ENCODE measurements around the gene SLC43A1.

The SLC43A1 gene

DNA sequence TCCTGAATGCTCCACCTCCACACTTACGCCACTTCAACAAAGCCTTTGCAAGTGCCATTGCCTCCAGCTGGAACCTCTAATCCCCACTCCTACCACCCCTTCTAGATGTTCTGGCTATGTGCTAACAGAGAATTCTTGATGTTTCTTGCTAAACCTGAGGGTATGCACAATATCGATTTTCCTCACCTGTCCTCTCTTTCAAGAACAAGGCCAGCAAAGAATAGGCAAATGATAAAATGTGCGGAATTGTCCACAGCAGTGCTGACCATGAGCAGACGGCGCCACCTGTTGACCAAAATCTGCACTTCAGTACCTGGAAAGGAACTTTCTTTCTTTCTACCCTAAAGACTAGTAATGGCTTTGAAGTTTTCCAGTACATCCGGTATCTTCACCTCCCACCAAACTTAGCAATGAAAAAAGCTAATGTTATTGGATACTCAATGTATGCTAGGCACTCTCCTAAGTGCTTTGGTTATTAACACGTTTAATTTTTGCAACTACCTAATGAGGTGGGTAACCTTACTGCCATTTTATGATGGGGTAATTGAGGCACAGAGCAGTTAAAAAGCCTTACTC lies 11.6 kb upstream of the SLC43A1 start:
- DNase-seq: no peak

DNA sequence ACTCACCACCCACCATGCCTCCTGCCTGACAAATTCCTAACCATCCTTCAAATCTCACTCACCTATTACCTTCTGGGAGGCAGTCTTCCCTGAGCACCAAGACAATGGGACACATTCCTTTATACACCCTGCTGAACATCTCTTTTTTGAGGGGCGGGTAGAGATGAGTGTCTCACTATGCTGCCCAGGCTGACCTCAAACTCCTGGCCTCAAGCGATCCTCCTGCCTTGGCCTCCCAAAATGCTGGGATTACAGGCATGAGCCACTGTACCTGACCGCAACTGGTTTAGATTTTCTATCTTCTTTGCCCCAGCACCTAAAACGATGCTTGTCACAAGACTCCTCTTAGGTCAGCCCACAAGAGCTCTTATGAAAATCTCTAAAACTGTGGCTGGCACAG lies 7.9 kb upstream of the SLC43A1 start:
- DNase-seq: no peak

DNA sequence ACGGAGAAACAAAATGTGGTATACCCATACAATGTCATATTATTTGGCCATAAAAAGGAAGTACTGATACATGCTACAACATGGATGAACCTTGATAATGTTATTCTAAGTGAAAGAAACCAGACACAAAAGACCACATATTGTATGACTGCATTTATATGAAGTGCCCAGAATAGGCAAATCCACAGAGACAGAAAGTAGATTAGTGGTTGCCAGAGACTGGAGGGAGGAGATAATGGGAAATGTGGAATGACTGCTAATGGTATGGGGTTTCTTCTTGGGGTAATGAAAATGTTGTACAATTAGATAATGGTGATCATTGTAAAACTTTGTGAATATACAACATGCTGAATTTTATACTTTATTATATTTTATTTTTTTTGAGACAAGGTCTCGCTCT lies 5.6 kb upstream of the SLC43A1 start:
- no peak for DNase-seq

DNA sequence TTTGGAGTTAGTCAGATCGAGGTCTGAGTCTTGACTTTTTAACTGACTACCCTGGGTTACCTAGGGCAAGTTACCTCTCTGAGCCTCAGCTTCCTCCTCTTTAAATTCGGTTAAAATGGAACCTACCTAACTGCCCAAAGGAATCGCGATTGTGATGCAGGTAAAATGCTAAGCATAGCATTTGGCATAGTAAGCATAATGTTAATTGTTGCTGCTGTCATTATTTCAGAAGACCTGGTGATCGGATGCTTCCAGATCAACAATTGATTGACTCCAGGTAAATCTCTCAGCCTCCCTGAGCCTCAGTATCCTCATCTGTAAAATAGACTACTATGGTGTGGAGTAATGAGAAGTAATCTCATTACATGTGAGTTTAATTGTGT lies 550 bp upstream of the SLC43A1 start:
- DNase-seq: no peak

DNA sequence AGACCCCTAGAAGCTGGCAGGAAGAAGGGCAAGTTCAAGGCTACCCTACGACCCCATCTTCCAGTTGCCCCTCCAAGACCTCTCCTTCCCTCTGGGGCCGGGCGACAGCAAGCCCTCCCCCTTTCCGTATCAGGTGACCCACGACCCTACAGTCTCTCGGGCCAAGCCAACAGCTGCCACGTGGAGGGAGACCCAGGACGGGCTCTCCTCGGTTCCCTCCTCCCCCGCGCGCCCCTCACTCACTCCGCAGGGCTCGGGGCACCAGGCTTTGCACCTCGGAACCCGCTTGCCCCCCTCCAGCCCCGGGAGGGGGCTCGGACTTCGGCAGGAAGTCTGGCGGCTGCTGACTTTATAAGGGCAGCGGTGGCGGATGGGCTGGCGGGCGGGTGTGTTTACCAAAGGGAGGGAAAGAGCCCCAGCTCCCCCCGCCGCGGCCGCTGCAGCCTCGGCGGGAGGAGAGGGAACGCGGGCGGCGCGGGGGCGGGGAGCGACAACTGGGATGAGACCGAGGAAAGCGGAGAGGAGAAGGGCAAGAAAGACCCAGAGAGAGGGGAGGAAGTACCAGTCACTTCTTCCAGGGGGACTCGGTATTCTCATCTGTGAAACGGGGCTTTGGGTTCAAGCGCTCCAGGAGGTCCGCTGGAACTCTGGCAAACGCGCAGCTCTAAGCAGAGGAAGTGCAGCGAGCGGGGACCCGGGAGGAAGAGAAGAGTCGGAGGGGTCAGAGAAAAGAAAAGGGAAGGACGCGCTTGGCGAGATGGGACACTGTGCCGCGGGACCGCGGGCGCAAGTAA lies 767 bp downstream of the SLC43A1 start:
- peak; percentile 46 for DNase-seq

DNA sequence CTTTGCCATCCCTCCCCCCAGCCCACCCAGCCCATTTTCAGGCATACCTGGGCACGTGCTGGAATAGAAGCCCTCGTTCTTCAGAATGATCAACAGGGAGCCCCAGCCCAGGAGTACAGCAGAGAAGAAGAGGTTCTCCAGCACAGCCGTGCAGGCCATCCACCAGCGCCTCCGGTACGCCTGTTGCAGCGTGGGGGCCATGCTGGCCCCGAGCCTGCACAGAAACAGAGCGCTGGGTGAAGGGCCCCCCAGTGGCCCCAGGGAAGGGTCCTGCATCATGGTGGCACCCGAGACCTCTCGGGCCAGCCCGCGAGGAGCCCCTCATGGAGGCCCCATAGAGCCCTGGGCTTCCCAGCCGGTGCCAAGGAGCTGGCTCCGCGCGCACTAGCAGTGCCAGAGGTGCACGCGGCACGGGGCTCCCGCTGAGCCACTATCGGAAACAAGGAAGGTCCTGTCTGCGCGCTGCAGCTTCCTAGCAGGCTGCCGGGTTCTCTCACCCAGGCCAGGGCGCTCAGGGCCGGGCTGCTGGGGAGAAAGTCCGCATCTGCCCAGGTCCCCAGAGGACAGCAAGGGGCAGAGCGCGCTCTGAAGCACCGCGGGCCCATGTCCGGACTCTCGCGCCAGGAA lies 1.5 kb downstream of the SLC43A1 start:
- DNase-seq: no peak

DNA sequence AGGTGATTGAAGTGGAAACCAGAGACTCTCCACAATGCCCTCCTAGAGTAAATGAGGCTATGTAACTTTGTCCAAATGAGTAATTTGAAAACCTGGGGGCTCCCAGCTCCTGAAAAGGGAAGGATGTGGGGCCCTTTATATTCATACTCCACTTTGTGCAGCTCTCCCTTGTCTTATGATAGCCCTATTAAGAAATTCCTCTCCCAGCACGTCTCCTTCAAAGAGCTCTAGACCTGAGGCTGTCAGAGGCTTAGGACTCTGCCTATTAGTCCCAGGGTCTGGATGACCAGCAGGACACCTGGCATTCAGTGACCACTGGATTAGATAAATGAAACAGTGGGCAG lies 2.1 kb downstream of the SLC43A1 start:
- peak; percentile 13 for DNase-seq

DNA sequence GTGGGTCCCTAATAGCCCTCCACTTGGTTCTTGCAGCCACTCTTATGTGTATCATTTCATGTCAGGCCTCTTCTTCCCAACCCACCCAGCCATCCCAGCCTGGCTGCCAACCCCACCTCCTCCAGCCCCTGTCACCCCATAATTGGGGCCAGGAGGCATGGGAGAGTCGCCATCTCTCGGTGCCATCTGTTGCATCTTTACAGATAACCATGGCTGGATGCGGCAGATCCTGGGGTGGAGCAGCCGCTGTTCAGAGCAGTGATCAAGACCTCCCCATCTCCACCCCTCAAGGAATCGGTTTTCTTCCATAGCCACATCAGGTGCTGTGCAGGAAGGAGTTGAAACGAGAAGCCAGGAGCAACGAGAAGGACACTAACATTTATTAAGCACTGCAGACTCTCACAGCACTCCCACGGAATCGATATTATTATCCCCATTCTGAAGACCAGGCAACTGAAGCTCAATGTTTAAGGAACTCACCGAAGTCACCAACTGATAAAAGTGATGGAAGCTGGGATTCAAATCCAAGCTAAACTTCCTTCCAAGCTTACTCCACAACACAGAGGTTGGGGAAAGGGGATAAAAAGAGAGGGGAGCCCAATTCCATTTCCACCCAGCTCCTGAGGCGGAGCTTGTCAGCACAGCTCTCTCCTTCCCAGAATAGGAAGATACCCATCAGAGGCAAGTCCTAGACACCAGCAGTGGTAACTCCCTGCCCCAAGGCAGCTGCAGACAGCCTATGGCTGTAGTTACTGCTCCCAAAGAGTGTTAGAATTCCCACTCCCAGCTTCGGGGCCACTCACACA lies 2.7 kb downstream of the SLC43A1 start:
- no peak for DNase-seq

DNA sequence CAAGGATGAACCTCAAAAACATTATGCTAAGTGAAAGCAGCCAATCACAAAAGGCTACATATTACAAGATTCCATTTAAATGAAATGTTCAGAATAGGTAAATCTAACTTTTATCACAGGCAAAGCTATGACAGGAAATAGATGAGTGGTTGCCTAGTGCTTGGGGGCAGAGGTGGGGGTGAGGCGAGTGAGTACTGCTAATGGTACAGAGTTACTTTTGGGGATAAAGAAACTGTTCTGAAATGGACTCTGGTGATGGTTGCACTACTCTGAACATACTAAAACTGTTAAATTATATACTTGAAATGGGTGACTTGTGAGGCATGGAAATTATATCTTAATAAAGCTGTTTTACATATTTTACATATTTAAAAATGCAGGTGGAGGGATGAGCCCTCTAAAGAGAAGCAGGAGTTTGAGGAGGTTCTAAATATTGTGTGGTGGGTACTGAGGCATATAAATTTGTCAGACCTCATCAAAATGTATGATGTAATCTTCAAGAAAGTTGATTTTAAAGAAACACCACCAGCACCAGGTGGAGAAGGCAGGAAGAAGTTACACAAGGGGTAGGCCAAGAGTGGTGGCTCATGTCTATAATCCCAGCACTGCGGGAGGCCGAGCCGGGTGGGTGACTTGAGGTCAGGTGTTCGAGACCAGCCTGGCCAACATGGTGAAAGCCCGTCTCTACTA lies 3.6 kb downstream of the SLC43A1 start:
- DNase-seq: peak; percentile 32

DNA sequence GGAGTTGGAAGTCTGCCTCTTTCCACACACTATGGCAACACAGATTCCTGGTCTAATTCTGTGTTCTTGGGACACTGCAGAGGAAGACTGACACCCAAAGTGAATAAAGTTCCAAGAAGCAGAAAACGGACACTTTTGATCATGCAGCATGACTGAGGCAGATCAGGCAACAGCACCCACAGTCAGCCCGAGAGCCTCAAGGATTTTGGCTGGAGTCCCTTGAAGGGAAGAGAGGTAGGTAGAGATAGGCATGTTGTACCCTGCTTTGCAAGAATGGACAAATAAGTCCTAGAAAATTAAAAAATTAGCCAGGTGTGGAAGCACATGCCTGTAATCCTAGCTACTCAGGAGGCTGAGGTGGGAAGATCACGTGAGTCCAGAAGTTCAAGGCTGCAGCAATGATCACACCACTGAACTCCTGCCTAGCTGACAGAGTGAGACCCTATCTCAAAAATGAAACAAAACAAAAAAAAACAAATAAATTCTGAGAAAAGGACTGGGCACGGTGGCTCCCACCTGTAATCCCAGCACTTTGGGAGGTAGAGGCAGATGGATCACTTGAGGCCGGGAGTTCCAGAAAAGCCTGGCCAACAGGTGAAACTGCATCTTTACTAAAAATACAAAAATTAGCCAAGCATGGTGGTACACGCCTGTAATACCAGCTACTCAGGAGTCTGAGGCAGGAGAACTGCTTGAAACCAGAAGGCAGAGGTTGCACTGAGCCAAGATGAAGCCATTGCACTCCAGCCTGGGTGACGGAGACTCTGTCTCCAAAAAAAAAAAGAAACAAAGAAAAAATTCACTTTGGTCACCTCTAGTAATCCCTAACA lies 6.9 kb downstream of the SLC43A1 start:
- DNase-seq: no peak

DNA sequence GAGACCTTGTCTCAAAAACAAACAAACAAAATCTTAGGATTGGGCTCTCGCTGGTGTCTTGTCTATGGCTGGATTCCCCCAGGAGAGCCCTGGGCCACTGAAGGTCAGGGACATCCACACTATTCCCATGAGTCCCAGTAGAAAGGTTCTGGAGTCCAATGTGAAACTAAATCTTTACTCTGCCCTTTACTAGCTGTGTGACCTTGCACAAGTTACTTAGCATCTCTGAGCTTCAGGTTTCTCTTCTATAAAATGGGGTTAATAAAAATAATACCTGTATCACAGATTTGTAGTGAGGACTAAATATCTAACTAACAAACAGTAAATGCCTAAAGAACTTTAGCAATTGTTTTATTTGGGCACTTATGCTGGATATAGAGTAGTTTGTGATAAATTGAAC lies 9.0 kb downstream of the SLC43A1 start:
- DNase-seq: no peak

DNA sequence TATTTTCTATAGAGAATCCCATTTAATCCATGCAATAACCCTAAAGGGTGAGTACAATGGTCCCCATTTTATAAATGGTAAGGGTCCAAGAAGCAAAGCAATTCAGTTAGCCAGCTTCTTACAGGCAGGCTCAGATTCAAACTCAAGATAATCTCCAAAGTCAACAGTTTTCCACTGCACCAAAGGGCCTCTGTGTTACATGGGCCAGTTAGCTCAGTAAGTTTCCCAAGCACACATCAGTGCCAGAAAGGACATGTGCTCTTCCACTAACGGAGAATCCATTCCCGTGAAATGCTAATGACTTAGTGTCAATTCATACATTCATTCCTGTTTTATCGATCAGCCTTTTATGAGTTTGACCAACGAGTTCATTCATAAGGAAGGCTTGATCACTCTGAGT lies 11.0 kb downstream of the SLC43A1 start:
- no peak for DNase-seq

DNA sequence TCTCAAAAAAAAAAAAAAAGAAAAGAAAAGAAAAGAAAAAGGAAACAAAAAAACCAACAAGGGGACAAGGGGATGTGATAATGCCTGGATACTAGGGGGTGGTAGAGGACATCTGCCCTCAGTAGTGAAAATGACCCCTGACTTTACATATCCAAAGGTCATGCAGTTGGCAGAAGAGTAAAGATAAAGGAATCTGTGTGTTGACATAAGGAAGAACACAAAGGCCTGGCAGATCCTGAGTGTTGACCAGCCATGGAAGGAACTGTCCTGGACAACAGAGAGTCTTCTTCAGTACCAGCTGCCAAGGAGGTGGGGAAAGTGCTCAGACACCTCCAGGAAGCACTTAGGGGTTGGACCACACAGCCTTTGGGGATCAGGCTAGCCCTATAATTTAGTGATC lies 12.6 kb downstream of the SLC43A1 start:
- no peak for DNase-seq

DNA sequence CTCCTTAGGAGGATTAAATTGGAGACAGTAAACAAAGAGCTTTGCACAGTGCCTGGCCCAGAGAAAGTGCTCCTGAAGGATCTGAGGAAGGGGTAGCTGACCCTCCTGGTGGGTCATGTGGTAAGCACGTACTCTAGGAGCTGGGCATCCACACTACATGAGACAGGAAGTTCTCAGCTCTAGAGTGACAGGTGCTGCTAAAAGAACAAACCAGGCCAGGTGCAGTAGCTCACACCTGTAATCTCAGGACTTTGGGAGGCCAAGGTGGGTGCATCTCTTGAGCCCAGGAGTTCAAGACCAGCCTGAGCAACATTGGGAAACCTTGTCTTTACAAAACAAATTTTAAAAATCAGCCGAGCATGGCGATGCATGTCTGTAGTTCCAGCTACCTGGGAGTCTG lies 13.1 kb downstream of the SLC43A1 start:
- DNase-seq: no peak

DNA sequence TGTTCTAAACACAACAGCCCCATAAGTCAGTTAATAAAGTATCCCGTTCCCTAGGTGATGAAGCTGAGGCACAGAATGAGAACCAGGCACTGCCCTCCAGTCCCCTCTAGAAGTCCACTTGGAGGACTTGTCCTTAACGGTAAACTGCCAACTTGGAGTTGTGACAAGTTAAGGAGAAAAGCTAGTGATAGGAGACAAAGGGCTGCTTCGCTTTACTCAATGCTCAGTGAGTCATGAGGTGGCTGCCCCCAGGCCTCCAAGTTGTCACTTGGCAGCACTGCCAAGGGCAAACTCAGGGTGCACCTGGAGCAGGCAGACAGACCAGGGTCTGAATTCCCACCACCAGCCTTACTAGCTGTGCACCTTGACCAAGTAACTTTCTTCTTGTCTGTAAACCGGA lies 13.5 kb downstream of the SLC43A1 start:
- DNase-seq: no peak

DNA sequence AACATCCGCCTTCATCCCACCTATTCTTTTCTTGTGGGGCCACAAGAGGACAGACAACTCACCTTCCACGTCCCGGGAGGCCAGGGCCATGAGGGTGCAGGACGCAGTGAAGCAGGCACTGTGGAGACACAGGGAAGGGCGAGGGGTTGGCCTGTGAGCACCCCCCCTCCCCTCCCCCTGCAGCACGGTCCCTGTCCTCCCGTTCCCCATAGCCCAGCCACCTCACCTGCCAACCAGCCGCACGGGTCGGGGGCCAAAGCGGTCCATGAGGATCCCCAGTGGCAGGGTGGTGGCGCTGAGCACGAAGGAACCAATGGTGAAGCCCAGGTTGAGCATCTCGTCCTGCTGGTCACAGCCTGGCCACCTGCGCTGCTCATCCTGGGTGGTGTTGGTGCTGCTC lies 14.6 kb downstream of the SLC43A1 start:
- no peak for DNase-seq

DNA sequence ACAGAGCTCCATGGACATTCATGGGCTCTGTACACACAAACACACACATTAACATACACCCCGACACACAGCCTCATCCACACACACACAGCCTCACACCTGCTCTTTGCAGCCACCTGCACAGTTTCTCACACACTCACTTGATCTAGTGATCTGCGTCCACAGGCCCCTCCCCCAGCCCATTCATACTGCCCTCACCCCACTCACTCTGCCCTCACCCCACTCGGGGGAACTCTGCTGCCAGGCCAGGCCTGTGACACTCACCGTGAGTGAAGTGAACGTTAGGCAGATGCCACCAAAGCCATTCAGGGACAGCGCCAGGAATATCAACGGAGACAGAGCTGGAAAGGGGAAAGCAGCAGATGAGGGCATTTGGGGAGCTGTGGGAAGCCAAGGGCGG lies 15.0 kb downstream of the SLC43A1 start:
- DNase-seq: no peak

DNA sequence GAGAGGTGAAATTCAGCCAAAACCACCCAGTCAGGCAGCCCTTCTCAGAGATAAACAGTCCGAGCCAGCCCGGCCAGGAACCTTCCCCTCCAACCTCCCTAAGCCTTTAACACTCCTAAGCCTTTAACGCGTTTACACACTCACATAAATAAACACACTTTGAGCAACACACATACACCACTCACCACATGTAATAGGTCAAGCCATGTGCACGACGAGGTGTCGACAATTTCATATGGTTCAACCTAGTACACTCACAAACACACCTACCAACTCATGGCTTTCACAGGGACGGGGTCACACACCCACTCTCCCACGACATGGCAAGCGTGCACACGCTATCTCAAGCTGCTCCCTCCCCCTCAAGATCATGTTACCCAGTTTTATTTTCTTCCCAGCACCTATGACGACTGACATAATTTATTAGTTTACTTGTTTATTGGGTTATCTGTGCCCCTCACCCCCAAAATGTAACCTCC lies 15.5 kb downstream of the SLC43A1 start:
- no peak for DNase-seq

DNA sequence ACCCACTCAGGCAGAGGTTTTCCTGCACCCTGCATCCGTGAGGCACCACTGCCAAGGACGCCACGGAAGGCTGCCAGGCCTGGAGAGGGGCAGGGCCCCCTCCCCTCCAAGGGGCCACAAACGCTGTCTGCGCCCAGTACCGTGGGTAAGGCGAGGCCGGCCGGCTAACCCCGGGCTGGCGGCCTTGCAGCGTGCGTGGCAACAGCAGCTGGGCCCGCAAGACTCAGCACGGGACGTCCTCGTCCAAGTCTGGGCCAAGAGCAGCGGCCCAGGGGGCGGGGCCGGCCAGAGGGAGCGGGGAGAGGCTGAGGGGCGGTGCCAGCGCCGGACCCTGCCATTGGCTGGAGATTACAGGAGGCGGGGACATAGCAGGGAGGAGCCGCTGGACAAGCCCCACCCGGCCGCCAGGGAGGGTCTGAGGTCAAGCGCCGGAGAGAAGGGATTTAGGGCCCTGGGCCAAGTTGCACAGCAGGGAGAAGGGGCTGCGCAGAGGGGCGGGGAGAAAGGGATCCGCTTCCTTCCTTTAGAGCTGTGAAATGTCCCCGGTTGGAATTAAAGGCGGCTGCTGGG lies 16.0 kb downstream of the SLC43A1 start:
- DNase-seq: no peak

DNA sequence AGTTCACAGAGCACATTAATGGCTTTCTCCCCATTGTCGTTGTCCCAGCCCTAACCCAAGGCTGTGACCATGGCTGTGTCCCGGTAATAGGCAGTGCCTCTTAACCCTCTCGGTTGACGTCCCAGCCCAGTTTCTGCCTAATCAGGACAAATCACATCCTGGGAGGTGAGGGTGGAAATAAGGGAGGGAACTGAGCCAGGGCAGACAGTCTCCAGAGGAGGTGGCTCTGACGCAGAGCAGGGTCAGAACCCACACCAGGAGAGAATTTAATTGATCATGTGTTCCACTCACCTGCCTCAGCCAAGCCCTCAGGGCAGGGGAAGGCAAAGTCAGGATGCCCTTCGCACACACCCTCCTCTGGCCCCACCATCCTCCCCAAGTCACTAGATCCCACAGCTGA lies 17.0 kb downstream of the SLC43A1 start:
- DNase-seq: no peak
